K562 (cell line): ENCODE data around the gene CRELD2. TPM values are rescaled to one million over a fixed set of nuclear protein-coding genes. Genes with fewer than 3 reads are reported as not detected.

Experiments
- ATAC-seq: fragments of 200-7000 bp; cut with Tn5 transposase; 3 replicates; pipeline ENCODE4 v1.9.1; 2020; ENCODE audit warnings: moderate library complexity
- BruUV-seq: library from RNA; stranded (reverse); fragments of 400-500 nt; replicated peaks from 2 replicates; lab custom pipeline; 2021; lab: Mats Ljungman, UMichigan
- CTCF ChIA-PET: fragments of 300-600 bp; formaldehyde crosslinking; extraction: SDS; loops from one replicate; lab custom pipeline; 2021; ENCODE audit warnings: low intra/inter-chr PET ratio; lab: Yijun Ruan, JAX
- POLR2A ChIA-PET: fragments of 300-600, 350-650 bp; sonication (Branson Sonifier 250); formaldehyde crosslinking; extraction: SDS; loops from one replicate; lab custom pipeline; 2021; ENCODE audit warnings: antibody characterized with exemption, inconsistent platforms; lab: Yijun Ruan, JAX
- DNase-seq, 4 experiments: peaks; one replicate each; pipeline versions ENCODE4 v3.0.0 to v3.0.0-alpha.2; 2011 to 2018; ENCODE audit warnings: low spot score in 3 of 4, mixed read lengths in 3 of 4; ENCODE audit errors: extremely low read depth in 1 of 4
- FAIRE-seq: peaks from 2 replicates; lab custom pipeline; 2011; peaks lifted over from hg19 to GRCh38; lab: Jason Lieb, UNC
- H2AFZ ChIP-seq: 2 replicates; pipeline ENCODE4 v1.6.0; 2011; ENCODE audit warnings: low read depth, low read length, control low read depth, inconsistent platforms
- H3K27ac ChIP-seq: fragments of 200-600 bp; 3 replicates; pipeline ENCODE4 v1.8.0; 2011; ENCODE audit warnings: low read depth, mild to moderate bottlenecking, control low read depth, inconsistent platforms, low read length, moderate library complexity, mixed read lengths; ENCODE audit errors: extremely low read depth
- H3K27me3 ChIP-seq, 2 experiments: fragments of 300-600 bp in 1 of 2; 2 replicates in 1 of 2; 3 replicates in 1 of 2; pipeline versions ENCODE4 v1.6.0 to v1.8.0; 2011; ENCODE audit warnings: inconsistent platforms in 2 of 2, low read length in 2 of 2, mild to moderate bottlenecking in 1 of 2, mixed read lengths in 1 of 2, moderate library complexity in 1 of 2; ENCODE audit not compliant: control insufficient read depth in 2 of 2, insufficient read depth in 2 of 2
- H3K36me3 ChIP-seq: fragments of 300-600 bp; 3 replicates; pipeline ENCODE4 v1.8.0; 2011; ENCODE audit warnings: mild to moderate bottlenecking, low read length, inconsistent platforms; ENCODE audit not compliant: control insufficient read depth, insufficient read depth
- H3K4me1 ChIP-seq, 2 experiments: fragments of 200-600 bp in 1 of 2; replicated peaks in 1 of 2; 2 replicates in 1 of 2; 3 replicates in 1 of 2; pipeline versions ENCODE4 v1.5.1 to v1.8.0; 2011; ENCODE audit warnings: inconsistent platforms in 2 of 2, low read length in 2 of 2, mild to moderate bottlenecking in 1 of 2, mixed read lengths in 1 of 2, moderate library complexity in 1 of 2; ENCODE audit not compliant: control insufficient read depth in 2 of 2, insufficient read depth in 2 of 2
- H3K4me2 ChIP-seq: 2 replicates; pipeline ENCODE4 v1.6.1; 2011; ENCODE audit warnings: low read length, control low read depth, inconsistent platforms, mixed read lengths; ENCODE audit not compliant: insufficient read depth
- H3K4me3 ChIP-seq: fragments of 200-600 bp; sonication (generic), shearing (Covaris generic); 2 replicates; pipeline ENCODE4 v1.5.1; 2016; ENCODE audit warnings: control low read depth, inconsistent platforms
- H3K79me2 ChIP-seq: fragments of 200-600 bp; 3 replicates; pipeline ENCODE4 v1.8.0; 2011; ENCODE audit warnings: low read length, inconsistent platforms; ENCODE audit not compliant: control insufficient read depth, insufficient read depth
- H3K9ac ChIP-seq, 2 experiments: 2 replicates each; pipeline versions ENCODE4 v1.6.0 to v1.6.1; 2011; ENCODE audit warnings: low read depth in 2 of 2, low read length in 2 of 2, control low read depth in 1 of 2, inconsistent platforms in 1 of 2, mild to moderate bottlenecking in 1 of 2, mixed read lengths in 1 of 2; ENCODE audit not compliant: insufficient read depth in 1 of 2
- H3K9me1 ChIP-seq: one replicate; pipeline ENCODE4 v1.6.0; 2011; ENCODE audit warnings: inconsistent platforms, mild to moderate bottlenecking, low read length, moderate library complexity; ENCODE audit not compliant: control insufficient read depth, insufficient read depth
- H3K9me3 ChIP-seq: replicated peaks from 2 replicates; pipeline ENCODE4 v1.5.1; 2011; ENCODE audit warnings: low read depth, low read length, inconsistent platforms; ENCODE audit not compliant: control insufficient read depth, insufficient read depth
- H4K20me1 ChIP-seq: replicated peaks from 2 replicates; pipeline ENCODE4 v1.6.1; 2011; ENCODE audit warnings: low read length, inconsistent platforms, mixed read lengths; ENCODE audit not compliant: control insufficient read depth, insufficient read depth
- NRF1 ChIP-seq, 2 experiments: fragments of 450-650 bp; IDR thresholded peaks in 1 of 2; conservative IDR thresholded peaks in 1 of 2; 2 replicates each; pipeline ENCODE4 v1.6.1; 2014; ENCODE audit warnings: mild to moderate bottlenecking in 2 of 2
- WGBS: fragments of 100-300 bp; shearing (Covaris generic); methylation state at CpG from one replicate; pipeline ENCODE4 v1.1.6; 2016; ENCODE audit warnings: low coverage, mixed read lengths; ENCODE audit not compliant: insufficient coverage; ENCODE audit errors: missing lambda C conversion rate; 5-methylcytosine and 5-hydroxymethylcytosine counted together
- in situ Hi-C: fragments of 300-500 bp; cut with MboI; formaldehyde crosslinking; loops from 4 replicates; pipeline ENCODE4 v1.15.0; 2018; ENCODE audit warnings: inconsistent platforms, mixed read lengths
- intact Hi-C: fragments of 100-400 bp; cut with micrococcal nuclease; formaldehyde crosslinking; loops from 2 replicates; pipeline ENCODE4 v1.14.2; 2022
- polyA plus RNA-seq, 8 experiments: library from polyadenylated mRNA; depleted of rRNA in 4 of 8; stranded (reverse) in 5 of 8; unstranded in 3 of 8; fragments of >200 nt; fragmentation: Nextera tagmentation in 2 of 8; fragmentation: Illumina TruSeq in 1 of 8; extraction: Ambion mirVana in 2 of 8; extraction: Trizol in 1 of 8; gene quantifications; 2 replicates each; pipeline versions ENCODE4 v1.2.1 to v1.2.3, GENCODE V29; 2011 to 2014; ENCODE audit warnings: inconsistent platforms in 1 of 8, missing spikeins in 1 of 8
- total RNA-seq, 7 experiments: library from RNA; depleted of rRNA in 6 of 7; stranded (reverse); fragments of >200 nt in 6 of 7; fragmentation: Illumina TruSeq in 2 of 7; extraction: Trizol in 2 of 7; gene quantifications; 2 replicates each; pipeline versions ENCODE4 v1.2.1 to v1.2.3, GENCODE V29; 2011 to 2021; ENCODE audit warnings: low replicate concordance in 1 of 7
- TF ChIP-seq, protein P1 (sequence below): fragments of 150-350 bp; conservative IDR thresholded peaks from 2 replicates; pipeline ENCODE4 v1.6.1; 2014; ENCODE audit warnings: low read length

CRELD2 gene
- total and polyA plus RNA-seq, 9 of the 15 experiments (the other 6 are each of a cell fraction or from before 2014, with no cell fraction given), result 0.96 to 25.3 (median 8.8) TPM

DNA sequence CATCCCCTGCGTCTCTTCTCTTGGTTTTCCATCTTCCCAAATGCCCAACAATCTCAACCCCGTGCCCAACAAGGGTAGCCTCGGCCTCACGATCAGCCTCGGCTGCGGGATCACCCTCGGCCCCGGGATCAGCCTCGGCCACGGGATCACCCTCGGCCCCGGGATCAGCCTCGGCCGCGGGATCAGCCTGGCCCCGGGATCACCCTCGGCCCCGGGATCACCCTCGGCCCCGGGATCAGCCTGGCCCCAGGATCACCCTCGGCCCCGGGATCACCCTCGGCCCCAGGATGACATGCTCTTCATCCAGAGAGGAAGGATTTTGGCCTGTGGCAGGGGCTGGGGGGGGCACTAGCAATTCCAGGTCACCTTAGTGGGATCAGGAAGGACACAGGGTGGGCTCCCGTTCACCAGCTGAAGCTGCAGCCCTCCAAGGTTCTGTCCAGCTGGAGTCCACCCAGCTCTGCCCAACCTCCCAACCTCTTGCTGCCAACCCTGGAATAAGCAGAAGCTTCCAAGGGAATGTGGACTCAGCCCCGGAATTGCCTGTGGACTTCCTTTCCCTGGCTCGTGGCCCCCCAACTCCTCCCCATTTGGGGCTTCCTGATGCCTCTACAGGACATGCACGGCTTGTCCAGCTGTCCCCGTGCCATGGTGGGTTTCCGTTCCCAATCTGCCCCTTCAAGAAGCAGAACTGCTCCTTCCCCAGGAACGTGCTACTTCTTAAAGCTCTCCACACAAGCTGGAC, 6.4 kb upstream of the CRELD2 start (continued):
- TF ChIP-seq, protein P1, sequence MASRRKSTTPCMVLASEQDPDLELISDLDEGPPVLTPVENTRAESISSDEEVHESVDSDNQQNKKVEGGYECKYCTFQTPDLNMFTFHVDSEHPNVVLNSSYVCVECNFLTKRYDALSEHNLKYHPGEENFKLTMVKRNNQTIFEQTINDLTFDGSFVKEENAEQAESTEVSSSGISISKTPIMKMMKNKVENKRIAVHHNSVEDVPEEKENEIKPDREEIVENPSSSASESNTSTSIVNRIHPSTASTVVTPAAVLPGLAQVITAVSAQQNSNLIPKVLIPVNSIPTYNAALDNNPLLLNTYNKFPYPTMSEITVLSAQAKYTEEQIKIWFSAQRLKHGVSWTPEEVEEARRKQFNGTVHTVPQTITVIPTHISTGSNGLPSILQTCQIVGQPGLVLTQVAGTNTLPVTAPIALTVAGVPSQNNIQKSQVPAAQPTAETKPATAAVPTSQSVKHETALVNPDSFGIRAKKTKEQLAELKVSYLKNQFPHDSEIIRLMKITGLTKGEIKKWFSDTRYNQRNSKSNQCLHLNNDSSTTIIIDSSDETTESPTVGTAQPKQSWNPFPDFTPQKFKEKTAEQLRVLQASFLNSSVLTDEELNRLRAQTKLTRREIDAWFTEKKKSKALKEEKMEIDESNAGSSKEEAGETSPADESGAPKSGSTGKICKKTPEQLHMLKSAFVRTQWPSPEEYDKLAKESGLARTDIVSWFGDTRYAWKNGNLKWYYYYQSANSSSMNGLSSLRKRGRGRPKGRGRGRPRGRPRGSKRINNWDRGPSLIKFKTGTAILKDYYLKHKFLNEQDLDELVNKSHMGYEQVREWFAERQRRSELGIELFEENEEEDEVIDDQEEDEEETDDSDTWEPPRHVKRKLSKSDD, result no peak

GRCh38 chr22:49913026-49913425, 5.4 kb upstream of the CRELD2 start:
- H3K9ac ChIP-seq, result no peak overlapping the region
- no peaks in the 10 kb centered on the region for H3K9me3 ChIP-seq
- POLR2A ChIA-PET, result interaction anchor here (0.6 to 0.8 kb wide), 3 partner anchors 53 to 598 kb away, joined by 3 read pairs; no protein-coding TSS in a partner anchor
- no peaks in the 10 kb centered on the region for H4K20me1 ChIP-seq
- peaks cover 14% of the 10 kb centered on the region for H3K79me2 ChIP-seq
- DNase-seq (no peak), FAIRE-seq (no peak), ATAC-seq (no peak)
- intact Hi-C loops, result no loop called here
- CTCF ChIA-PET, result no interaction called here
- H3K4me1 ChIP-seq, result peaks cover 3 to 14% of the 10 kb centered on the region in 2 experiments; a peak in 4 of 5 replicates
- no peak overlapping the region for H3K4me3 ChIP-seq
- H3K27ac ChIP-seq, result no peak overlapping the region
- no peak for TF ChIP-seq NRF1 (conservative IDR thresholded peaks at IDR 0.05 in 1 of 2, IDR thresholded peaks at IDR 0.05 in 1 of 2)
- WGBS, result 82% methylated on average over 4 of the region's 14 CpGs
- no TSS peak for BruUV-seq
- H3K4me2 ChIP-seq, result no peak overlapping the region
- no peaks in the 10 kb centered on the region for H3K9me1 ChIP-seq
- H3K36me3 ChIP-seq, result peaks cover 7% of the 10 kb centered on the region; the same call in 2 of the 3 replicates
- no peak overlapping the region for H2AFZ ChIP-seq
- no peaks in the 10 kb centered on the region for H3K27me3 ChIP-seq
- in situ Hi-C loops, result loop anchor here (10.0 kb wide), 1 partner anchor 88 kb away; the partner anchor contains the start of gene BRD1
